Left lung (tissue), 10 donors: Measurements from ENCODE around the gene MYL4. TPM values are rescaled to one million over a fixed set of nuclear protein-coding genes. Genes with fewer than 3 reads are reported as not detected.

Source experiments
- ATAC-seq: fragments of 200-7000 bp; cut with Tn5 transposase; one replicate; pipeline ENCODE4 v1.9.1; 2020; ENCODE audit warnings: moderate library complexity
- DNase-seq, 4 donors: peaks; one replicate each; pipeline ENCODE4 v3.0.0-alpha.2; 2013 to 2020
- H3K27ac ChIP-seq, 2 donors: fragments of 200-600 bp; sonication (generic) in 1 of 2; one replicate each; pipeline versions ENCODE4 v1.5.0 to v1.8.0; 2020 to 2021
- H3K27me3 ChIP-seq, 2 donors: fragments of 200-600 bp; sonication (generic) in 1 of 2; one replicate each; pipeline versions ENCODE4 v1.5.0 to v1.8.0; 2020 to 2021
- H3K36me3 ChIP-seq, 2 donors: fragments of 200-600 bp; sonication (generic) in 1 of 2; one replicate each; pipeline versions ENCODE4 v1.5.0 to v1.8.0; 2020 to 2021
- H3K4me1 ChIP-seq, 2 donors: fragments of 200-600 bp; one replicate each; pipeline ENCODE4 v1.8.0; 2021
- H3K4me3 ChIP-seq, 2 donors: fragments of 200-600 bp; sonication (generic) in 1 of 2; one replicate each; pipeline versions ENCODE4 v1.5.0 to v1.8.0; 2020 to 2021; ENCODE audit warnings: mild to moderate bottlenecking in 1 of 2
- H3K9me3 ChIP-seq, 2 donors: fragments of 200-600 bp; sonication (generic) in 1 of 2; one replicate each; pipeline versions ENCODE4 v1.5.0 to v1.8.0; 2020 to 2021
- CTCF ChIP-seq, 2 donors: fragments of 200-600 bp; sonication (generic) in 1 of 2; IDR thresholded peaks; one replicate each; pipeline versions ENCODE4 v1.5.0 to v1.8.0; 2021; ENCODE audit warnings: antibody characterized with exemption in 2 of 2
- intact Hi-C, 2 donors: fragments of 100-400 bp; cut with DNase I; formaldehyde crosslinking; loops; one replicate each; pipeline versions ENCODE4 v1.11.2 to v1.14.2; 2022
- polyA plus RNA-seq, 6 donors: library from polyadenylated mRNA; unstranded; fragments of 120-200 nt; gene quantifications; one replicate each; pipeline ENCODE4 v1.2.1, GENCODE V29; 2013; ENCODE audit not compliant: insufficient read length in 6 of 6
- total RNA-seq, 2 donors: library from RNA; stranded (reverse); fragmentation: NEBNext Ultra II Directional; extraction: Animal tissue kit (Norgen Biotek cat#: 25700); gene quantifications; one replicate each; pipeline ENCODE4 v1.2.1, GENCODE V29; 2021
- donor health status: DM: no; HTN: yes; CAD: no.
- donor health status: DM: no; HTN: no; CAD: no.

Gene MYL4
- total and polyA plus RNA-seq, 8 donors = 0.99 to 4.6 (median 2.7) TPM

DNA sequence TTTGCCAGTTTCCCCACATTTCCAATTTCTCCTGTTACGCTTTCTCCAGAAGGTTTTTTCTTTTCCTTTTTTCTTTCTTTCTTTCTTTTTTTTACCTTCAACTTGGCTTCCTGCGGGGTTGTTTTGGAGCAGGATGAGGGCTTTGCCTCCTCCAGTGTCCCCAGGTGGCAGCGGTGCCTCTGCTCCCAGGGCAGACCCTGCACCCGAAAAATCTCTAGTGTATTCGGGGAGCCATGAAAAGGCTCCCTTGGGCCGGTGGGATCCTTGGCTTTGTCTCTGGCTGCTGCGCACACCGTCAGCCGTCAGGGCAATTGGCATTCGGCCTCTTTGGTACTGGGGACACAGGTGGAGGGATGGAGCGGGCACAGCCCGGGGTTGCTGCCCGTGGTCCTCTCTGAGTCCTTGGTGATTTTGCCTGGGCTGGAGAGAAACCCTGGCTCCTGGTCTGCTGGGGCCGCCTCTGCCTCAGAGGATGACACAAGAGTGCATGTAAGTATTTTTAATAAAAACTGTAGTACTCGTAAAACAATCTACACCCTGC is 45.3 kb downstream of the MYL4 start:
- Histone ChIP-seq H3K27ac (no peak overlapping the region), H3K36me3 (no peaks in the 10 kb centered on the region), H3K9me3 (no peaks in the 10 kb centered on the region), H3K4me3 (peak overlapping the region; percentile 55 to 58), H3K27me3 (peaks cover 8 to 66% of the 10 kb centered on the region in 2 donors), H3K4me1 (peaks cover 7 to 18% of the 10 kb centered on the region in 2 donors)
- TF ChIP-seq CTCF (IDR thresholded peaks at IDR 0.05) = no peak
- intact Hi-C loops = no loop called here
- DNase-seq (no peak), ATAC-seq (no peak)

- Histone ChIP-seq H3K27me3 (peaks cover 8 to 58% of the 10 kb centered on the region in 2 donors), H3K4me3 (no peak overlapping the region), H3K27ac (no peak overlapping the region), H3K36me3 (no peaks in the 10 kb centered on the region), H3K9me3 (no peaks in the 10 kb centered on the region), H3K4me1 (peaks cover 7 to 18% of the 10 kb centered on the region in 2 donors)
- intact Hi-C loops = no loop called here
- DNase-seq (no peak), ATAC-seq (peak; percentile 8)
- TF ChIP-seq CTCF (IDR thresholded peaks at IDR 0.05) = no peak
These were observed 48.6 kb downstream of the MYL4 start for GRCh38 chr17:47257651-47258339.

- intact Hi-C loops = no loop called here
- TF ChIP-seq CTCF (IDR thresholded peaks at IDR 0.05) = no peak
- ATAC-seq (no peak), DNase-seq (no peak)
- Histone ChIP-seq H3K4me1 (peaks cover 9 to 16% of the 10 kb centered on the region in 2 donors), H3K36me3 (no peaks in the 10 kb centered on the region), H3K4me3 (no peak overlapping the region), H3K27me3 (peaks cover 0 to 11% of the 10 kb centered on the region in 2 donors), H3K27ac (no peak overlapping the region), H3K9me3 (no peaks in the 10 kb centered on the region)
These were observed 53.4 kb downstream of the MYL4 start for GRCh38 chr17:47262586-47262985.

DNA sequence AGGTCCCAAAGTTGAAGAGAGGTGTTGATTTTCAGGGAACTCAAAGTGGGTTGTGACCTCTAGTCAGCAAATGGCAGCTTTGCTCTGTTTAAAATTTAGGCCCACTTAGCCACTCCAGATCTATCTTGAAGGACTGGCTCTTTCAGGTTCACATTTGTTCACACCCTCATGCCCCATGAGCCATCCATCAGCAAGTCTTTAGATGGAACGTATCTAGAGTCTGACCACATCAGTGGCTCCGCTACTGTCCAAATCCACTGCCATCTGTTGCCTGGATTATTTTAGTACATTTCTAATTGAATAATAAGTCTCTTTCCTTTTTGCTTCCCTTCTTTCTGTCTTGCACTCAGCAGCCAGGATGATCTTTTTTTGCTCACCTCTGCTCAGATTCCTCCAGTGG is 55.0 kb downstream of the MYL4 start:
- Histone ChIP-seq H3K4me3 (no peak overlapping the region), H3K4me1 (peaks cover 6 to 10% of the 10 kb centered on the region in 2 donors), H3K27ac (no peak overlapping the region), H3K27me3 (no peaks in the 10 kb centered on the region), H3K9me3 (no peaks in the 10 kb centered on the region), H3K36me3 (no peaks in the 10 kb centered on the region)
- no peak for TF ChIP-seq CTCF (IDR thresholded peaks at IDR 0.05)
- intact Hi-C loops = no loop called here
- DNase-seq (no peak), ATAC-seq (no peak)

DNA sequence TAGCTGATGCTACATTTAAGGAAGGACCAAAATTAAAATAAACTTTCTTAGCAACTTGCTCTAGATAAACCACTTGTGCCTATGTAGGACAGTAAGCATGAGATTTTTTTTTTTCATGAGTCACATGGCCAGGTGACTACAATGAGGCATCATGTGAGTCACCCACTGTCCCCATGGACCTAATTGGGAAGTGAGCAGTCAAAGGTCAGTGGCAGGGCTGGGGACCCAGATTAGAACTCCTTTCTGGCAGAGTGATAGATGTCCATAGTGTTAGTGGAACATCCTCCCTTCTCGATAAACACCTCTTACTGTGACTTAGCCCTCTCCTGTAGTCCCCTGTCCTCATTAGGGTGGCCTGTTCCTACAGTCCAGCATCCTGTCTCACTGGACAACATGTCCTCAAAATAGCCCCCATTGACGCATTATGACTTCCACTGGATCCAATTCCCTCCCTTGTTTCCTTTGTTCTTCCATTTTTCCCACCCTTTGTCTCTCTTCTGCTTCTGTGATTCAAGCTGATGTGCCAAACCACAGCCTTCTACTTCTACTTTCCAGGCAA is 56.9 kb downstream of the MYL4 start:
- Histone ChIP-seq H3K4me3 (no peak overlapping the region), H3K9me3 (no peaks in the 10 kb centered on the region), H3K36me3 (no peaks in the 10 kb centered on the region), H3K27ac (no peak overlapping the region), H3K27me3 (no peaks in the 10 kb centered on the region), H3K4me1 (peaks cover 6 to 10% of the 10 kb centered on the region in 2 donors)
- no peak for TF ChIP-seq CTCF (IDR thresholded peaks at IDR 0.05)
- peak; percentile 55 for ATAC-seq
- no peak for DNase-seq
- intact Hi-C loops = no loop called here
